ENCODE results near the gene SPATS2.
"Not testable (repeated sequence)": the region's sequence is repeated elsewhere in the genome, so short reads cannot be mapped to it uniquely, and the experiment has no call there.

The SPATS2 gene

GRCh38 chr12:49416892-49417291 is 49.6 kb downstream of the SPATS2 start:
- Histone ChIP-seq H3K36me3 (no peaks in the 10 kb centered on the region), H3K4me1 (no peaks in the 10 kb centered on the region), H3K4me3 (no peak overlapping the region), H3K9me3 (no peaks in the 10 kb centered on the region), H3K27ac (no peak overlapping the region), H3K27me3 (no peaks in the 10 kb centered on the region)
- DNase-seq, result no peak
- intact Hi-C loops (cut with DNase I; ENCODE audit: low total_unique reads), result no loop called here
- no peak for TF ChIP-seq CTCF (IDR thresholded peaks at IDR 0.05)

GRCh38 chr12:49417558-49417957 is 50.3 kb downstream of the SPATS2 start:
- DNase-seq, result no peak

DNA sequence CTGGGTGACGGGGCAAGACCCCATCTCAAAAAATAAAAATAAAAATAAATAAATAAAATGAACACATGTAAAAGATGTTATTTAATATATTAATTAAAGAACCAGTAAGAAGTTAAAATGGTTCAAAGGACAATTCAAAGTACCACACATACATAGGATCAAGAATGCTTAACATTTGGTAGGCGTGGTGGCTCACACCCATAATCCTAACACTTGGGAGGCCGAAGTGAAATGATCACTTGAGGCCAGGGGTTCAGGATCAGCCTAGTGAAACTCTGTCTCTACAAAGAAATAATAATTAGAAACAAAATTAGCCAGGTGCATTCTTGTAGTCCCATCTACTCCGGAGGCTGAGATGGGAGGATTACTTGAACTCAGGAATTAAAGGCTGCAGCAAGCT is 53.3 kb downstream of the SPATS2 start:
- DNase-seq, result no peak
- H3K27ac ChIP-seq, result no peak overlapping the region
- no peak overlapping the region for H3K4me3 ChIP-seq
- no peaks in the 10 kb centered on the region for H3K4me1 ChIP-seq
- H3K36me3 ChIP-seq, result no peaks in the 10 kb centered on the region
- H3K27me3 ChIP-seq, result no peaks in the 10 kb centered on the region
- intact Hi-C loops (cut with DNase I; ENCODE audit: low total_unique reads), result no loop called here
- no peaks in the 10 kb centered on the region for H3K9me3 ChIP-seq
- no peak for TF ChIP-seq CTCF (IDR thresholded peaks at IDR 0.05)

More at GRCh38 chr12:49417558-49417957, 50.3 kb downstream of the SPATS2 start:
- TF ChIP-seq CTCF (IDR thresholded peaks at IDR 0.05), result no peak
- H3K27ac ChIP-seq, result no peak overlapping the region
- no peaks in the 10 kb centered on the region for H3K36me3 ChIP-seq
- no peaks in the 10 kb centered on the region for H3K27me3 ChIP-seq
- intact Hi-C loops (cut with DNase I; ENCODE audit: low total_unique reads), result no loop called here
- H3K9me3 ChIP-seq, result no peaks in the 10 kb centered on the region
- no peaks in the 10 kb centered on the region for H3K4me1 ChIP-seq
- no peak overlapping the region for H3K4me3 ChIP-seq

GRCh38 chr12:49422114-49422513 is 54.9 kb downstream of the SPATS2 start:
- no peak for DNase-seq
- no peak overlapping the region for H3K27ac ChIP-seq
- no peak overlapping the region for H3K4me3 ChIP-seq
- no peaks in the 10 kb centered on the region for H3K27me3 ChIP-seq
- TF ChIP-seq CTCF (IDR thresholded peaks at IDR 0.05), result no peak
- H3K9me3 ChIP-seq, result no peaks in the 10 kb centered on the region
- no peaks in the 10 kb centered on the region for H3K36me3 ChIP-seq
- intact Hi-C loops (cut with DNase I; ENCODE audit: low total_unique reads), result no loop called here
- H3K4me1 ChIP-seq, result no peaks in the 10 kb centered on the region

- TF ChIP-seq CTCF (IDR thresholded peaks at IDR 0.05), result no peak
- H3K4me1 ChIP-seq, result no peaks in the 10 kb centered on the region
- no peaks in the 10 kb centered on the region for H3K36me3 ChIP-seq
- H3K27ac ChIP-seq, result no peak overlapping the region
- no peaks in the 10 kb centered on the region for H3K9me3 ChIP-seq
- no peak overlapping the region for H3K4me3 ChIP-seq
- no peak for DNase-seq
- H3K27me3 ChIP-seq, result no peaks in the 10 kb centered on the region
- intact Hi-C loops (cut with DNase I; ENCODE audit: low total_unique reads), result no loop called here
Observed at GRCh38 chr12:49428793-49429192, 61.5 kb downstream of the SPATS2 start.

- Histone ChIP-seq H3K27ac (no peak overlapping the region), H3K36me3 (no peaks in the 10 kb centered on the region), H3K4me1 (no peaks in the 10 kb centered on the region), H3K4me3 (no peak overlapping the region), H3K9me3 (no peaks in the 10 kb centered on the region), H3K27me3 (no peaks in the 10 kb centered on the region)
- DNase-seq, result no peak
- intact Hi-C loops (cut with DNase I; ENCODE audit: low total_unique reads), result no loop called here
- TF ChIP-seq CTCF (IDR thresholded peaks at IDR 0.05), result no peak
Observed at GRCh38 chr12:49432616-49433015, 65.4 kb downstream of the SPATS2 start.

- H3K36me3 ChIP-seq; H3K27me3 ChIP-seq; H3K4me3 ChIP-seq; H3K9me3 ChIP-seq; H3K4me1 ChIP-seq; intact Hi-C loops (cut with DNase I; ENCODE audit: low total_unique reads); H3K27ac ChIP-seq; DNase-seq: not testable (repeated sequence)
Observed at GRCh38 chr12:49436799-49437198, 69.5 kb downstream of the SPATS2 start.
